Naive B cell (primary cell): Measurements from ENCODE around the gene CPSF2. TPM values are rescaled to one million over a fixed set of nuclear protein-coding genes. Genes with fewer than 3 reads are reported as not detected.
"Not testable (repeated sequence)": the region's sequence is repeated elsewhere in the genome, so short reads cannot be mapped to it uniquely, and the experiment has no call there.

Experiments
- ATAC-seq, 2 donors: fragments of 150-1000 bp; cut with Tn5 transposase; 2 replicates each; pipeline ENCODE4 v1.10.0; 2021; ENCODE audit warnings: low read depth in 2 of 2, mild to moderate bottlenecking in 2 of 2, moderate library complexity in 2 of 2
- DNase-seq: peaks from one replicate; pipeline ENCODE4 v3.0.0; 2022
- H3K27ac Mint-ChIP-seq, 6 donors: one replicate each; pipeline ENCODE4 v1.8.0; 2020 to 2022; ENCODE audit warnings: mild to moderate bottlenecking in 6 of 6, mixed read lengths in 6 of 6, moderate library complexity in 5 of 6, inconsistent platforms in 2 of 6
- H3K27me3 Mint-ChIP-seq, 3 donors: one replicate each; pipeline ENCODE4 v1.8.0; 2021 to 2022; ENCODE audit warnings: mixed read lengths in 3 of 3, mild to moderate bottlenecking in 1 of 3
- H3K36me3 Mint-ChIP-seq, 2 donors: one replicate each; pipeline ENCODE4 v1.8.0; 2020 to 2022; ENCODE audit warnings: mixed read lengths in 2 of 2, inconsistent platforms in 1 of 2, mild to moderate bottlenecking in 1 of 2
- H3K4me1 Mint-ChIP-seq, 3 donors: one replicate each; pipeline ENCODE4 v1.8.0; 2020 to 2022; ENCODE audit warnings: mixed read lengths in 3 of 3, inconsistent platforms in 1 of 3, mild to moderate bottlenecking in 1 of 3, moderate library complexity in 1 of 3
- H3K4me3 Mint-ChIP-seq, 8 donors: one replicate each; pipeline ENCODE4 v1.8.0; 2020 to 2022; ENCODE audit warnings: mild to moderate bottlenecking in 8 of 8, mixed read lengths in 8 of 8, moderate library complexity in 8 of 8, inconsistent platforms in 2 of 8
- H3K9me3 Mint-ChIP-seq, 7 donors: one replicate each; pipeline ENCODE4 v1.8.0; 2020 to 2022; ENCODE audit warnings: mixed read lengths in 7 of 7, mild to moderate bottlenecking in 5 of 7, inconsistent platforms in 2 of 7, moderate library complexity in 1 of 7
- polyA plus RNA-seq, 6 donors: library from polyadenylated mRNA; unstranded; fragments of 300-500 nt; fragmentation: Illumina TruSeq; gene quantifications; one replicate each; pipeline ENCODE4 v1.2.3, GENCODE V29; 2021; ENCODE audit warnings: low read depth in 6 of 6

The CPSF2 gene
- polyA plus RNA-seq, 6 donors from 2014 or later: 14.4 to 27.9 (median 20.5) TPM

DNA sequence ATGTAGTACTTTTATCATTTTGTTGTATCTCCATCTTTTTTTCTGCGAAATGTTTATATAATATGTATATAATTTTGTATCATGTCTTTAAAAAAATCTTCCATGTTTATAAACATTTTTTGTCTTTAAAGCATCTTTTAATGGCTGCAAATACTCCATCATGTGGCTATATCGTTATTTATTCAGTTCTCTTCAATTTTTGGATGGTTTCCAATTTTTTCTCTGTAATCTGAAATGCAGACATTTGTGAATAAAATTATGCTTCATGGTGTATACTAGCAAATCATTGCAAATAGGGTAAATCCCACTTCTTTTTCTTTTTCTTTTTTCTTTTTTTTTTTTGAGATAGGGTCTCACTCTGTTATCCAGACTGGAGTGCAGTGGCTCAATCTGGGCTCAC, 54.0 kb downstream of the CPSF2 start:
- H3K27me3 Mint-ChIP-seq: no peaks in the 10 kb centered on the region
- H3K27ac Mint-ChIP-seq: peak overlapping the region in 1 of 6 donors; percentile 52
- H3K9me3 Mint-ChIP-seq: peaks cover 0 to 10% (median 5%) of the 10 kb centered on the region in 7 donors
- no peak overlapping the region for H3K4me3 Mint-ChIP-seq
- no peak for ATAC-seq
- H3K36me3 Mint-ChIP-seq: no peaks in the 10 kb centered on the region
- no peak for DNase-seq
- peaks cover 0 to 4% (median 0%) of the 10 kb centered on the region in 3 donors for H3K4me1 Mint-ChIP-seq

DNA sequence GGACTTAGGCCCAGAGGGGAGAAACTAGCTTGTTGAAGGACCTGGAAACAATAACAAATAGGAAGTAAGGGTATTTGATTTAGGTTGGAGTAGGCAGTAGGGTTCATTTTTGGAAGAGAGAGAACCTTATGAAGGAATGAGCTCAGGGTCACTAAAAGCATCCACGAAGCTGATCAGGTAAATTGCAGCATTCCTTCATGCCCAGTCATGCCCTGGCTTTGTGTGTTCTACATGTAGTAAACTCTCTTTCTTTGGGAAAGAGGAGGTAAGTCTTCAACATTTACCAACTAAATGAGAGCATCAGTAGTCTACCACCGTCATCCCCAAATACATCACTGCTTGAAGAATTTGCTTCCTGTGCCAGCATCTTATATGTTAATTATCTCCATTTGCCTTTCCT, 54.7 kb downstream of the CPSF2 start:
- H3K27me3 Mint-ChIP-seq: no peaks in the 10 kb centered on the region

DNA sequence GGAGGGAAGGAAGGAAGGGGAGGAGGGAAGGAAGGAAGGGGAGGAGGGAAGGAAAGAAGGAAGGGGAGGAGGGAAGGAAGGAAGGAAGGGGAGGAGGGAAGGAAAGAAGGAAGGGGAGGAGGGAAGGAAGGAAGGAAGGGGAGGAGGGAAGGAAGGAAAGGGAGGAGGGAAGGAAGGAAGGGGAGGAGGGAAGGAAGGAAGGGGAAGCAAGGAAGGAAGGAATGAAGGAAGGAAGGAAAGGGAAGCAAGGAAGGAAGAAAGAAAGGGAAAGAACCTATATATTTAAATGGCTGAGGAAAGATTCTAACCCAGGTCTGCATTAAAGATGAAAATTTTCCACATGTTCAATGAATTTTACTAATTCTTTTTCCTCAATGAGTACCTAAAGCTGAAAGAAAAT, 57.4 kb downstream of the CPSF2 start:
- H3K27ac Mint-ChIP-seq, DNase-seq, H3K9me3 Mint-ChIP-seq, H3K27me3 Mint-ChIP-seq, H3K4me1 Mint-ChIP-seq, ATAC-seq, H3K4me3 Mint-ChIP-seq, H3K36me3 Mint-ChIP-seq: not testable (repeated sequence)

More for the DNA sequence above, 54.7 kb downstream of the CPSF2 start:
- H3K27ac Mint-ChIP-seq: no peak overlapping the region
- peaks cover 0 to 10% (median 5%) of the 10 kb centered on the region in 7 donors for H3K9me3 Mint-ChIP-seq
- no peaks in the 10 kb centered on the region for H3K36me3 Mint-ChIP-seq
- DNase-seq: no peak
- H3K4me1 Mint-ChIP-seq: peaks cover 0 to 4% (median 0%) of the 10 kb centered on the region in 3 donors
- no peak for ATAC-seq
- no peak overlapping the region for H3K4me3 Mint-ChIP-seq

DNA sequence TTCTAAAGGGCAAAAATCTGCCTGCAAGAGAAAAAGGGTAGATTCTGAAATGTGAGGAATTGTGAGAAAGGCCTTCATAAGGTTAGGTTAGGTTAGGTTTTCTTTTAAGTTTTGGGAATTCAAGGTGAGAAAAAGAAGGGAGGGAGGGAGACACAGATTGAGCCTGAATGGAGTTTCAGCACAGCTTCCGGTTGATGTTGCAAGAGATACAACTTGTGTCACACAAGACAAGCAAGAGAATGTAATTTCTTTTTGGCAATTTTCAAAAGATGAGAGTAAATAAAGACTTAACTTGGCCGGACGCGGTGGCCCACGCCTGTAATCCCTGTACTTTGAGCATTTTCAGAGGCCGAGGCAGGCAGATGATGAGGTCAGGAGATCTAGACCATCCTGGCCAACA, 63.8 kb downstream of the CPSF2 start:
- Mint-ChIP-seq H3K4me3 (no peak overlapping the region), H3K36me3 (peaks cover 4 to 11% of the 10 kb centered on the region in 2 donors), H3K27me3 (no peaks in the 10 kb centered on the region), H3K4me1 (no peaks in the 10 kb centered on the region), H3K27ac (no peak overlapping the region), H3K9me3 (peaks cover 0 to 12% (median 6%) of the 10 kb centered on the region in 7 donors)
- ATAC-seq (no peak), DNase-seq (no peak)

DNA sequence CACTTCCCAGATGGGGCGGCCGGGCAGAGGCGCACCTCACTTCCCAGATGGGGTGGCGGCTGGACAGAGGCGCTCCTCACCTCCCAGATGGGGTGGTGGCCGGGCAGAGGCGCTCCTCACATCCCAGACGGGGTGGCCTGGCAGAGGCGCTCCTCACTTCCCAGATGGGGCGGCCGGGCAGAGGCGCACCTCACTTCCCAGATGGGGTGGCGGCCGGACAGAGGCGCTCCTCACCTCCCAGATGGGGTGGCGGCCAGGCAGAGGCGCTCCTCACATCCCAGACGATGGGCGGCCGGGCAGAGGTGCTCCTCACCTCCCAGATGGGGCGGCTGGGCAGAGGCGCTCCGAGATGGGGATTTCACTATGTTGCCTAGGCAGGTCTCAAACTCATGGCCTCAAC, 65.8 kb downstream of the CPSF2 start:
- H3K27me3 Mint-ChIP-seq, H3K27ac Mint-ChIP-seq, ATAC-seq, H3K4me3 Mint-ChIP-seq, DNase-seq, H3K4me1 Mint-ChIP-seq: not testable (repeated sequence)
- Mint-ChIP-seq H3K36me3 (peaks cover 4 to 11% of the 10 kb centered on the region in 2 donors), H3K9me3 (peaks cover 0 to 10% (median 6%) of the 10 kb centered on the region in 7 donors)

DNA sequence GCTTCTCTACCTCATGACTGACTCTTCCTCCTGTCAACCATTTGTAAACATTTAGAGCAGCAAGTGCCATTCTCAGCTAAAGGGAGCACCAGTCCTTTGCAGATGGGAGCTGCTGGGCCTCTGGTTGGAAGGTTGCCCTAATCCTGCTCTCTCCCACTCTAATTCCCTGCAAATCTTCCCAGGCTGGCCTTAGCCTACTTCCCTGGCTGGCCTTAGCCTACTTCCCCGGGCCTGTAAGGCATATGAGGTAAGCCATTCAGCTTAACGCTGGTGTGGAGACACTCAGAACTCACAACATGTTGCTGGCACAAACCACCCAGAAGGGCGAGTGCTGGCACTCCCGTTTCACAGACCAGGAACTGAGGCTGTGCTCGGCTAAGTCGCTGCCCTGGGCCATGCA, 69.0 kb downstream of the CPSF2 start:
- peaks cover 0 to 6% (median 3%) of the 10 kb centered on the region in 3 donors for H3K27me3 Mint-ChIP-seq
- H3K36me3 Mint-ChIP-seq: peaks cover 4 to 11% of the 10 kb centered on the region in 2 donors
- H3K27ac Mint-ChIP-seq: no peak overlapping the region
- H3K9me3 Mint-ChIP-seq: peaks cover 0 to 10% (median 6%) of the 10 kb centered on the region in 7 donors
- no peak for ATAC-seq
- no peak for DNase-seq
- no peaks in the 10 kb centered on the region for H3K4me1 Mint-ChIP-seq
- H3K4me3 Mint-ChIP-seq: no peak overlapping the region

DNA sequence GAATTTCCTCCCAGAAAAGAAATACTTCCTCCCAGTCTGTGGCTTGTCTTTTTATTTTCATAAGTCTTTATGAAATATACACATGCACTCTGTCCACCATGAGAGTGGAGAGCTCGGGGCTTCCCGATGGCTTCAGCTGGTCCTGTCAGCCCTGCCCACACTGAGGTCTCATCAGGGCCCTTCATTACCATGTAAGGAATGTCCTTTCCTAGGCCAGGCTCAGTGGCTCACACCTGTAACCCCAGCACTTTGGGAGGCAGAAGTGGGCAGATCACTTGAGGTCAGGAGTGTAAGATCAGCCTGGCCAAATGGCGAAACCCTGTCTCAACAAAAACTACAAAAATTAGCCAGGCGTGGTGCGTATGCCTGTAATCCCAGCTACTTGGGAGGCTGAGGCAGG, 77.0 kb downstream of the CPSF2 start:
- Mint-ChIP-seq H3K27ac (no peak overlapping the region), H3K4me3 (no peak overlapping the region), H3K9me3 (no peaks in the 10 kb centered on the region), H3K4me1 (no peaks in the 10 kb centered on the region), H3K36me3 (no peaks in the 10 kb centered on the region), H3K27me3 (peaks cover 19 to 27% (median 23%) of the 10 kb centered on the region in 3 donors)
- DNase-seq: no peak
- no peak for ATAC-seq

DNA sequence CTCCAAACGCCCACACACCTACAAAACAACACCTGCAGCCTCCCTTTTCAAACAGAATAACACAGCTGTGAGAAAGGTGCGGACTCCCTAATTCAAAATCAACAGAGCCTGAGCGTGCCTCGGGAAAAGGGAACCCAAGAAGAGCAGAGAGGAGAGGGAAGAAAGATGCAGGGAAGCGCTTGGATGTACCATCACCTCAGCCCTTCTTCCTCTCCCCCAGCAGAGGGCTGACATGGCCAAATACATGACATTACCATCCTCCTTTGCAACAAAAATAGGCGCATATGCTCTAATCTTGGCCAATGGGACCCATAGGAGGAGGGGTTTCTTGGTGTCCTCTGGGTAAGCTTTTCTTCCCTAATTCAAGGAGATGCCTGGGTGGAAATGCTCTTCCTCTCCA, 78.0 kb downstream of the CPSF2 start:
- no peak overlapping the region for H3K4me3 Mint-ChIP-seq
- H3K9me3 Mint-ChIP-seq: peaks cover 0 to 2% (median 0%) of the 10 kb centered on the region in 7 donors
- H3K4me1 Mint-ChIP-seq: no peaks in the 10 kb centered on the region
- ATAC-seq (no peak), DNase-seq (no peak)
- H3K27me3 Mint-ChIP-seq: peaks cover 19 to 33% (median 32%) of the 10 kb centered on the region in 3 donors
- no peaks in the 10 kb centered on the region for H3K36me3 Mint-ChIP-seq
- no peak overlapping the region for H3K27ac Mint-ChIP-seq

DNA sequence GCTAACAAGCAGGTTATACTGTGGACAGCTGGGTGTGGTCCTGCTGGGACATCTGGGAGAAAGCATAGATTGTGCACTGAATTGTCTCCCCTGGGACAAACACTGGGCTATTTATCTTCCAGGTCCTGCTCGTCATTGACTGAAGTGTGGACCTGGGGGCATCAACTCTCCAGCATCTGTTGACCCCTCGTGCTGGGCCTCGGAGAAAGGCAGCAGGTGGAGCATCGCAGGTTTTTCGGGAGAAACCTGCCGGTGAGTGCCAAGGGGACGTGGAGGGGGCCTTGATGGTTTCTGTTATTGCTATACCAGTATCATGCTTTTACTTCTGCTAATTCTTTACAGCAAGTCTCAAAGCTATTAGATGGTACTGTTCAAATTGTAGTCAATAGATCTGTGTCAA, 81.3 kb downstream of the CPSF2 start:
- H3K4me1 Mint-ChIP-seq: no peaks in the 10 kb centered on the region
- DNase-seq (no peak), ATAC-seq (no peak)
- peaks cover 24 to 52% (median 29%) of the 10 kb centered on the region in 3 donors for H3K27me3 Mint-ChIP-seq
- H3K27ac Mint-ChIP-seq: peak overlapping the region in 1 of 6 donors; percentile 39
- no peaks in the 10 kb centered on the region for H3K36me3 Mint-ChIP-seq
- H3K4me3 Mint-ChIP-seq: no peak overlapping the region
- peaks cover 0 to 2% (median 0%) of the 10 kb centered on the region in 7 donors for H3K9me3 Mint-ChIP-seq

DNA sequence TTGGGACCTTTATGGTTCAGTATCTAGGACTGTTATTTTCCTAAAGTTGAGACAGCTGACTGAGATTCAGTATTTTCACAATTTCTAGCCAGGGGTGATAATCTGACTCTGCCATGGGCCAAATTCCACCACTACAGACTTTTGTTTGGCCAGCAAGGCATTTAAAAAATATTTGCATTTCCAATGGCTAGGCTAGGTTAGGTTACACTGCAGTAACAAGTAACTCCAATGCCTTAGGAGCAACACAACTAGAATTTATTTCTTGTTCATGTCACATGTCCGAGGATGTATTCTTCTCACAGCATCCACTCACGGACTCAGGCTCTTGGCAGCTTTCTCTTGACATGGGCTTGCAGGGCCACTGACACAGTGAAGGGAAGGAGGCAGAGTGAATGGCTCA, 83.0 kb downstream of the CPSF2 start:
- ATAC-seq (no peak), DNase-seq (no peak)
- no peaks in the 10 kb centered on the region for H3K36me3 Mint-ChIP-seq
- no peak overlapping the region for H3K4me3 Mint-ChIP-seq
- H3K9me3 Mint-ChIP-seq: peaks cover 0 to 4% (median 2%) of the 10 kb centered on the region in 7 donors
- H3K27me3 Mint-ChIP-seq: peaks cover 22 to 57% (median 29%) of the 10 kb centered on the region in 3 donors
- H3K27ac Mint-ChIP-seq: no peak overlapping the region
- H3K4me1 Mint-ChIP-seq: no peaks in the 10 kb centered on the region

DNA sequence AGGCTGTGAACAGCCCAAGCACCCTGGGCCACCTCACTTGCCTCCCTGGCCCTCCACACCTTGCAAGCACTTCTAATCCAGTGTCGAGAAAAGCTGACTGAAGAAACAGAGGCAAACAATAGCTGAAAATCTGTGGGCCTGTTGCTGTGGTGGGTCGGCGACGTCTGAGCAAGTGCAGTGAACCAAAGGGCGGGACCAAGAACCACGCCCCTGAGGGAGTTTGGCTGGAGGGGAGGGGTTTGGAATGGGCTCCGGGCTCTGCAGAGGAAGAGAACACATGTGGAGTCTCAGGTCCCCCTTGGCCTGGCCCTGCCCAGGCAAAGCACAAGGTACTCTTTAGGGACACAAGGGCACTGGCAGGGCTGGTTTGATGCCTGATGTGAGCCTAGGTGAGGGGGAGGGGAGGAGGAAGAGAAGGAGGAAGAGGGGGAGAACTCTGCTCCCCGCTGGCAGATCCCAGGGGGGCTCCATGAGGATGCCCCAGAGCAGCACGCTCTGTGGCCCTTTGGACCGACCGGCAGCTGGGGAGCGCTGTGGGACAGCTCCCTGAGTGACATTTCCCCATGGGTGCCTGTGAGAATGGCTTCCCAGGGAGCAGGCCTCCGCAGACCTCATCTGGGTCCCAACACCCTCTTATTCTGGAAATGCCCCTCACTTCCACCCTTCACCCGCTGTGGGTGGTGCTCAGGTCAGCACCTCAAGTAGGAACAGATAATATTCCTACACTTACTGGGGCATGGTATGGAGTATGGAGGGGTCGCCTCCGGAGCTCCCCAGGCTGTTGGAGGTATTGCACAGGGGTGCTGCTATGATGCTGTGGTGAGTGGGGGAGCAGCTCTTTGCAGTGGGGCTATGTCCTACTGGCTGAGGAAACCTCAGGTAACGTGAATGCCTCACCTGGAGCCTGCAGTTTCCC, 85.5 kb downstream of the CPSF2 start:
- Mint-ChIP-seq H3K27me3 (peaks cover 8 to 50% (median 28%) of the 10 kb centered on the region in 3 donors), H3K4me1 (no peaks in the 10 kb centered on the region), H3K9me3 (peaks cover 3 to 16% (median 7%) of the 10 kb centered on the region in 7 donors), H3K36me3 (peaks cover 0 to 11% of the 10 kb centered on the region in 2 donors), H3K4me3 (no peak overlapping the region), H3K27ac (no peak overlapping the region)
- DNase-seq: no peak
- ATAC-seq: no peak

DNA sequence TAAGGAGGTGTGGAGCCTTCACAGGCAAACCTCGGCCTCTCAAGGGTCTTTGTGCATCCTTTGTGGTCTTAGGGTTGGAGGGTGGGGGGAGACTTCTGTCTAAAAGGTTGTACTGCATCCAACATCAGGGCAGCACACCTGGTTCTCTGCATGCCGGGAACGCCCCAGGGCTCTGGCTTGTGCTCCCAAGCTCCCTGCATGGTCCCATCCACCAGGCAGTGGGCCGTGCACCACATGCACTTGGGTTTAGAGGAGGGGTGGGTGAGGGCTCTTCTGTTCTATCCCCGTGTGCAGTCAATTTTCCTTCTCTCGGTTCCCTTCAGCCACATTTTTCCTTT, 86.1 kb downstream of the CPSF2 start:
- ATAC-seq (no peak), DNase-seq (no peak)
- H3K27ac Mint-ChIP-seq: no peak overlapping the region
- no peak overlapping the region for H3K4me3 Mint-ChIP-seq
- peaks cover 0 to 13% of the 10 kb centered on the region in 2 donors for H3K36me3 Mint-ChIP-seq
- peaks cover 3 to 20% (median 9%) of the 10 kb centered on the region in 7 donors for H3K9me3 Mint-ChIP-seq
- no peaks in the 10 kb centered on the region for H3K4me1 Mint-ChIP-seq
- H3K27me3 Mint-ChIP-seq: peaks cover 8 to 44% (median 25%) of the 10 kb centered on the region in 3 donors

DNA sequence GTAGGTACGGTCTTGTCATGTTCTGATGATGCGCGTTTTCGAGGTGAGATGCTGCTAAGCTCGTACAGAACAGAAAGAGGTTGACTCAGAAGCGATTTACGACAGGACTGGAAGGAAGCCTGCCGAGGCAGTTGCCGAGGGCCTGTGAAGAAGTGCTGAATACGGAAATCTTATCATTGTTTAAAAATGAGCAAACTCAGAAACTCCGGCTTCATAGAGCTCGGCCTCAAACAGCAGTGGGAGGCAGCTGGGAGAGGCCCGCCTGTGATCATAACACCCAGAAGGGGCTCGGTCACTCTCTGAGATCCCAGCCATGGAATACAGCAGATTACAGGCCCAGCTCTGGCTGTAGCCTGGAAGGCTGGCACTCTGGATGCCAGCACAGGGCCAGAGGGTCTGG, 87.4 kb downstream of the CPSF2 start:
- no peak overlapping the region for H3K27ac Mint-ChIP-seq
- no peak for ATAC-seq
- peaks cover 8 to 27% (median 17%) of the 10 kb centered on the region in 7 donors for H3K9me3 Mint-ChIP-seq
- H3K4me1 Mint-ChIP-seq: no peaks in the 10 kb centered on the region
- peaks cover 5 to 20% of the 10 kb centered on the region in 2 donors for H3K36me3 Mint-ChIP-seq
- H3K27me3 Mint-ChIP-seq: peaks cover 8 to 37% (median 32%) of the 10 kb centered on the region in 3 donors
- no peak overlapping the region for H3K4me3 Mint-ChIP-seq
- no peak for DNase-seq

DNA sequence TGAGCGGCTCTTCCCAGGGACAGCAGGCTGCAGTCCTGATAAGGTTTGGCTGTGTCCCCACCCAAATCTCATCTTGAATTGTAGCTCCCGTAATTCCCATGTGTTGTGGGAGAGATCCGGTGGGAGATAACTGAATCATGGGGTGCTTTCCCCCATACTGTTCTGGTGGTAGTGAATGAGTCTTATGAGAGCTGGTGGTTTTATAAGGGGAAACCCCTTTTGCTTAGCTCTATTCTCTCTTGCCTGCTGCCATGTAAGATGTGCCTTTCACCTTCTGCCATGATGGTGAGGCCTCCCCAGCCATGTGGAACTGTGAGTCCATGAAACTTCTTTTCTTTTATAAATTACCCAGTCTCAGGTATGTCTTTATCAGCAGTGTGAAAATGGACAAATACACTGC, 91.4 kb downstream of the CPSF2 start:
- not testable (repeated sequence) for DNase-seq, H3K4me3 Mint-ChIP-seq, H3K27ac Mint-ChIP-seq, ATAC-seq, H3K4me1 Mint-ChIP-seq
- peaks cover 5 to 20% of the 10 kb centered on the region in 2 donors for H3K36me3 Mint-ChIP-seq
- H3K9me3 Mint-ChIP-seq: peaks cover 8 to 27% (median 17%) of the 10 kb centered on the region in 7 donors
- peaks cover 9 to 37% (median 35%) of the 10 kb centered on the region in 3 donors for H3K27me3 Mint-ChIP-seq
